ENCODE results near the gene ACOXL. TPM values are rescaled to one million over a fixed set of nuclear protein-coding genes. Genes with fewer than 3 reads are reported as not detected.
A peak's percentile ranks its signal among the peaks of the same experiment; 100 is the strongest.

ACOXL gene
- total and polyA plus RNA-seq, 9 donors, result 0.17 to 0.31 (median 0.23) TPM; not detected in 4

GRCh38 chr2:110755491-110756078, 23.2 kb downstream of the ACOXL start:
- Histone ChIP-seq H3K9me3 (no peaks in the 10 kb centered on the region), H3K4me3 (no peak overlapping the region), H3K27me3 (no peaks in the 10 kb centered on the region), H3K27ac (no peak overlapping the region), H3K4me1 (ENCODE audit: insufficient read depth) (no peaks in the 10 kb centered on the region), H3K36me3 (no peaks in the 10 kb centered on the region)
- TF ChIP-seq EP300 (IDR thresholded peaks at IDR 0.05) (no peak), CTCF (IDR thresholded peaks at IDR 0.05) (peak in 2 of 3 donors; percentile 8 to 44), POLR2A (IDR thresholded peaks at IDR 0.05) (no peak)
- intact Hi-C loops (cut with DNase I), result no loop called here
- no peak for DNase-seq
- WGBS, 3 donors, result 2 to 19% (median 3%) methylated on average over 4 of the region's 4 CpGs

GRCh38 chr2:110759411-110759810, 27.0 kb downstream of the ACOXL start:
- no peaks in the 10 kb centered on the region for H3K4me1 ChIP-seq (ENCODE audit: insufficient read depth)
- intact Hi-C loops (cut with DNase I), result no loop called here
- H3K36me3 ChIP-seq, result no peaks in the 10 kb centered on the region
- H3K27ac ChIP-seq, result no peak overlapping the region
- H3K4me3 ChIP-seq, result no peak overlapping the region
- no peaks in the 10 kb centered on the region for H3K27me3 ChIP-seq
- no peak for TF ChIP-seq CTCF (IDR thresholded peaks at IDR 0.05)
- no peak for TF ChIP-seq POLR2A (IDR thresholded peaks at IDR 0.05)
- TF ChIP-seq EP300 (IDR thresholded peaks at IDR 0.05), result no peak
- no peak for DNase-seq
- H3K9me3 ChIP-seq, result no peaks in the 10 kb centered on the region
- 88 to 93% (median 90%) methylated on average over 2 of the region's 2 CpGs for WGBS, 3 donors

- WGBS, 3 donors, result 96 to 100% (median 98%) methylated on average over 1 of the region's 1 CpG
- no peaks in the 10 kb centered on the region for H3K4me1 ChIP-seq (ENCODE audit: insufficient read depth)
- no peaks in the 10 kb centered on the region for H3K27me3 ChIP-seq
- TF ChIP-seq EP300 (IDR thresholded peaks at IDR 0.05) (no peak), CTCF (IDR thresholded peaks at IDR 0.05) (no peak), POLR2A (IDR thresholded peaks at IDR 0.05) (no peak)
- intact Hi-C loops (cut with DNase I), result no loop called here
- no peaks in the 10 kb centered on the region for H3K9me3 ChIP-seq
- no peak for DNase-seq
- H3K4me3 ChIP-seq, result no peak overlapping the region
- H3K36me3 ChIP-seq, result no peaks in the 10 kb centered on the region
- H3K27ac ChIP-seq, result no peak overlapping the region
Observed at GRCh38 chr2:110764931-110765330, 32.6 kb downstream of the ACOXL start.

GRCh38 chr2:110766291-110766690, 33.9 kb downstream of the ACOXL start:
- Histone ChIP-seq H3K9me3 (no peaks in the 10 kb centered on the region), H3K36me3 (no peaks in the 10 kb centered on the region), H3K4me1 (ENCODE audit: insufficient read depth) (peaks cover 5% of the 10 kb centered on the region), H3K27ac (no peak overlapping the region), H3K27me3 (no peaks in the 10 kb centered on the region), H3K4me3 (no peak overlapping the region)
- no peak for TF ChIP-seq CTCF (IDR thresholded peaks at IDR 0.05)
- intact Hi-C loops (cut with DNase I), result no loop called here
- WGBS, 3 donors, result 45 to 51% (median 49%) methylated on average over 3 of the region's 3 CpGs
- DNase-seq, result no peak

All from ovary (tissue), 9 donors.